ENCODE data around the gene ZBTB12. TPM values are rescaled to one million over a fixed set of nuclear protein-coding genes. Genes with fewer than 3 reads are reported as not detected.
"Not testable (repeated sequence)": the region's sequence is repeated elsewhere in the genome, so short reads cannot be mapped to it uniquely, and the experiment has no call there.

The ZBTB12 gene
- total and polyA plus RNA-seq, 2 of the 8 experiments (the other 6 are each of a cell fraction or from before 2014, with no cell fraction given): 20.7 to 40.8 TPM

DNA sequence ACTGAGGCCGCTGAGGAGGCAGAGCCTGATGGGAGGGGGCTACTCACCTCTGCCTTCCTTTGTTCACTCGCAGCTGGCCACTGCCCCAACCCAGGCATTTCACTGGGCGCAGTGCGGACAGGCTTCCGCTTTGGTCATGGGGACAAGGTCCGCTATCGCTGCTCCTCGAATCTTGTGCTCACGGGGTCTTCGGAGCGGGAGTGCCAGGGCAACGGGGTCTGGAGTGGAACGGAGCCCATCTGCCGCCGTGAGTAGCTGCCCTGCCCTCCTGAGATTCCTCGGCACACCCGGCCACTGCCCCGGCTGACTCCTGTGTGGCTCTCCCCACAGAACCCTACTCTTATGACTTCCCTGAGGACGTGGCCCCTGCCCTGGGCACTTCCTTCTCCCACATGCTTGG, 31.7 kb upstream of the ZBTB12 start:
- no peaks in the 10 kb centered on the region for H4K20me1 ChIP-seq (replicated peaks in 1 of 2; ENCODE audit: control insufficient read depth in 1 of 2, insufficient read depth in 2 of 2, low read length in 2 of 2)
- H3K4me3 ChIP-seq (ENCODE audit: extremely low read depth in 1 of 4, insufficient read depth in 2 of 4, low read depth in 3 of 4, low read length in 4 of 4): no peak overlapping the region
- no peak overlapping the region for H3K14ac ChIP-seq (ENCODE audit: insufficient read length)
- no peak overlapping the region for H4K5ac ChIP-seq (ENCODE audit: insufficient read length, low read depth, low read length)
- no peaks in the 10 kb centered on the region for H3K23me2 ChIP-seq (ENCODE audit: low read depth, low read length)
- no peak overlapping the region for H3K56ac ChIP-seq (replicated peaks; ENCODE audit: insufficient read length, low read depth, low read length)
- TF ChIP-seq POU5F1 (IDR thresholded peaks at IDR 0.05; ENCODE audit: low read depth, low read length): no peak
- no peak overlapping the region for H4K8ac ChIP-seq (ENCODE audit: extremely low read depth, insufficient read depth, low read length)
- no peak overlapping the region for H2BK15ac ChIP-seq (ENCODE audit: low read length)
- no peak overlapping the region for H3K9ac ChIP-seq (replicated peaks in 1 of 4; ENCODE audit: extremely low read depth in 1 of 4, low read depth in 3 of 4, low read length in 3 of 4)
- no peaks in the 10 kb centered on the region for H3K27me3 ChIP-seq (replicated peaks in 1 of 4; ENCODE audit: control insufficient read depth in 3 of 4, extremely low read depth in 1 of 4, insufficient read depth in 3 of 4, low read length in 3 of 4)
- WGBS, 2 experiments (ENCODE audit: extremely low coverage in 1 of 2, insufficient coverage in 1 of 2, insufficient read length in 1 of 2, insufficient replicate concordance in 2 of 2, low coverage in 1 of 2, low lambda C conversion rate in 2 of 2, missing lambda C conversion rate in 1 of 2): 89% methylated on average over 19 of the region's 19 CpGs; no CpG with 5 or more reads in 1 of the 2 experiments
- no peak overlapping the region for H2BK12ac ChIP-seq (ENCODE audit: low read depth, low read length)
- H3K23ac ChIP-seq (ENCODE audit: insufficient read length): no peak overlapping the region
- no peak for DNase-seq (ENCODE audit: low read depth in 1 of 2, low spot score in 2 of 2)
- H3K27ac ChIP-seq (ENCODE audit: low read depth, low read length): no peak overlapping the region
- no peak overlapping the region for H4K91ac ChIP-seq (replicated peaks; ENCODE audit: insufficient read length, low read length)
- H2BK5ac ChIP-seq (ENCODE audit: low read depth, low read length): no peak overlapping the region
- H3K9me3 ChIP-seq (ENCODE audit: insufficient read depth in 2 of 2, low read depth in 1 of 2, low read length in 1 of 2): peaks cover 4 to 7% of the 10 kb centered on the region in 2 experiments; a peak in 1 of 4 replicates
- H3K4me2 ChIP-seq (ENCODE audit: insufficient read depth in 1 of 2, low read depth in 2 of 2, low read length in 2 of 2): no peak overlapping the region
- H3K79me1 ChIP-seq (ENCODE audit: low read depth, low read length): no peaks in the 10 kb centered on the region
- no peak overlapping the region for H2AFZ ChIP-seq (ENCODE audit: low read length)
- H3K18ac ChIP-seq (ENCODE audit: extremely low read depth, low read length): no peak overlapping the region
- FAIRE-seq: no peak
- no peaks in the 10 kb centered on the region for H3K36me3 ChIP-seq (ENCODE audit: control insufficient read depth in 2 of 4, insufficient read depth in 4 of 4, low read length in 3 of 4)
- H3K79me2 ChIP-seq (ENCODE audit: control insufficient read depth in 1 of 2, insufficient read depth in 2 of 2, low read length in 2 of 2): no peaks in the 10 kb centered on the region
- no peaks in the 10 kb centered on the region for H3K4me1 ChIP-seq (replicated peaks in 1 of 4; ENCODE audit: control insufficient read depth in 3 of 4, insufficient read depth in 4 of 4, low read length in 3 of 4)
- no peak overlapping the region for H2BK120ac ChIP-seq (replicated peaks; ENCODE audit: low read depth, low read length)
- H3K4ac ChIP-seq (replicated peaks; ENCODE audit: insufficient read length, low read depth, low read length): no peak overlapping the region
- ChIA-PET POLR2A (ENCODE audit: partially characterized antibody) (interaction anchor here (1.0 kb wide), 1 partner anchor 12 kb away, joined by 3 read pairs; the partner anchor contains the start of gene CFB), CTCF (ENCODE audit: partially characterized antibody) (interaction anchor here (1.2 kb wide), 1 partner anchor 10 kb away, joined by 4 read pairs; no protein-coding TSS in a partner anchor)
- H2AK5ac ChIP-seq (ENCODE audit: low read depth, low read length): no peak overlapping the region
- H2BK20ac ChIP-seq (ENCODE audit: low read length): no peak overlapping the region

GRCh38 chr6:31932137-31932536, 30.3 kb upstream of the ZBTB12 start:
- H3K27ac ChIP-seq (ENCODE audit: low read depth, low read length); H2BK12ac ChIP-seq (ENCODE audit: low read depth, low read length); H4K91ac ChIP-seq (replicated peaks; ENCODE audit: insufficient read length, low read length); H3K23ac ChIP-seq (ENCODE audit: insufficient read length); H3K36me3 ChIP-seq (ENCODE audit: control insufficient read depth in 2 of 4, insufficient read depth in 4 of 4, low read length in 3 of 4); H2AK5ac ChIP-seq (ENCODE audit: low read depth, low read length); CTCF ChIA-PET (ENCODE audit: partially characterized antibody); H3K79me1 ChIP-seq (ENCODE audit: low read depth, low read length); H3K9me3 ChIP-seq (ENCODE audit: insufficient read depth in 2 of 2, low read depth in 1 of 2, low read length in 1 of 2); H3K4me2 ChIP-seq (ENCODE audit: insufficient read depth in 1 of 2, low read depth in 2 of 2, low read length in 2 of 2); DNase-seq (ENCODE audit: low read depth in 1 of 2, low spot score in 2 of 2); H2BK120ac ChIP-seq (replicated peaks; ENCODE audit: low read depth, low read length); H2AFZ ChIP-seq (ENCODE audit: low read length); H3K18ac ChIP-seq (ENCODE audit: extremely low read depth, low read length); H4K20me1 ChIP-seq (replicated peaks in 1 of 2; ENCODE audit: control insufficient read depth in 1 of 2, insufficient read depth in 2 of 2, low read length in 2 of 2); H2BK20ac ChIP-seq (ENCODE audit: low read length); H4K5ac ChIP-seq (ENCODE audit: insufficient read length, low read depth, low read length); H3K4ac ChIP-seq (replicated peaks; ENCODE audit: insufficient read length, low read depth, low read length); H3K23me2 ChIP-seq (ENCODE audit: low read depth, low read length); H3K27me3 ChIP-seq (replicated peaks in 1 of 4; ENCODE audit: control insufficient read depth in 3 of 4, extremely low read depth in 1 of 4, insufficient read depth in 3 of 4, low read length in 3 of 4); H3K79me2 ChIP-seq (ENCODE audit: control insufficient read depth in 1 of 2, insufficient read depth in 2 of 2, low read length in 2 of 2); H2BK15ac ChIP-seq (ENCODE audit: low read length); H3K9ac ChIP-seq (replicated peaks in 1 of 4; ENCODE audit: extremely low read depth in 1 of 4, low read depth in 3 of 4, low read length in 3 of 4); H2BK5ac ChIP-seq (ENCODE audit: low read depth, low read length); H3K56ac ChIP-seq (replicated peaks; ENCODE audit: insufficient read length, low read depth, low read length); POLR2A ChIA-PET (ENCODE audit: partially characterized antibody); H3K4me1 ChIP-seq (replicated peaks in 1 of 4; ENCODE audit: control insufficient read depth in 3 of 4, insufficient read depth in 4 of 4, low read length in 3 of 4); H3K4me3 ChIP-seq (ENCODE audit: extremely low read depth in 1 of 4, insufficient read depth in 2 of 4, low read depth in 3 of 4, low read length in 4 of 4); H3K14ac ChIP-seq (ENCODE audit: insufficient read length); FAIRE-seq; H4K8ac ChIP-seq (ENCODE audit: extremely low read depth, insufficient read depth, low read length): not testable (repeated sequence)
- 95% methylated on average over 10 of the region's 32 CpGs; no CpG with 5 or more reads in 1 of the 2 experiments for WGBS, 2 experiments (ENCODE audit: extremely low coverage in 1 of 2, insufficient coverage in 1 of 2, insufficient read length in 1 of 2, insufficient replicate concordance in 2 of 2, low coverage in 1 of 2, low lambda C conversion rate in 2 of 2, missing lambda C conversion rate in 1 of 2)
